A204.1 (cell line): ENCODE measurements around the gene SLC30A10.
"Not testable (repeated sequence)": the region's sequence is repeated elsewhere in the genome, so short reads cannot be mapped to it uniquely, and the experiment has no call there.

Experiments
- FAIRE-seq: peaks from 2 replicates; lab custom pipeline; 2012; peaks lifted over from hg19 to GRCh38; lab: Jason Lieb, UNC

SLC30A10 gene

DNA sequence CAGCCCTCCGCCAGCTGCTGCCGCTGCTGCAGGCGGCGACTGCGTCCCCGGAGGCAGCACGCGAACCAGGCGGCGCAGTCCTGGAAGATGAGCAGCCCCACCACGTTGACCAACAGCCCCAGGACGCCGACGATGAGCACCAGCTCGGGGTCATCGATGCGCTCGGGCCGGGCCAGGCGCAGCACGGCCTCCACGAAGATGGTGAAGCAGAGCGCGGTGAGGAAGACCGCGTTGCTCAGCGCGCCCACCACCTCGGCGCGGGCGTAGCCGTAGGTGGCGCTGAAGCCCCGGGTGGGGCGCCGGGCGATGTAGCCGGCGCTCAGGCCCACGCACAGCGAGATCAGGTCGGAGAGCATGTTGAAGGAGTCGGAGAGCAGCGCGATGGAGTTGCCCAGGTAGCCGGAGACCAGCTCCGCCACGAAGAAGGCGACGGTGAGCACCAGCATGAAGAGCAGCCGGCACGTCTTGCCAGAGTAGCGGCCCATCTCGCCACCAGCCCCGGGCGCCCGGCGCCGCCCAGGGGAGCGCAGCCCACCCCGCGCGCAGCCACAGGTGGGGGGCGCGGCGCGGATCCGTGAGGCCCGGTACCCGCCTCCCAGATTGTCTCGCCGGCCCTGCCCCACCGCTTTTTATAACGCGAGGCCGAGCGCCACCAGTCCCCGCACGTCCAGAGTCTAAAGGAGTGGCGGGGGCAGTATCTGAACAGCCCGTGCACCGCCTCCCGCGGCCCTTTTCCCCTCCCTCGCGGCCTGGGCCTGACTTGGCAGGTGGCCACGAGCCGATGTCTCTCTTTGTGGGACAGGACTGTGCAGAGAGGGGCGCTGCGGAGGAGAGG, at the start of gene SLC30A10:
Gene SLC30A10 (minus strand): TSS at position 602 of the 835 bp plus-strand sequence. CDS start 117 bp downstream, at position 485.
- no peak for FAIRE-seq

DNA sequence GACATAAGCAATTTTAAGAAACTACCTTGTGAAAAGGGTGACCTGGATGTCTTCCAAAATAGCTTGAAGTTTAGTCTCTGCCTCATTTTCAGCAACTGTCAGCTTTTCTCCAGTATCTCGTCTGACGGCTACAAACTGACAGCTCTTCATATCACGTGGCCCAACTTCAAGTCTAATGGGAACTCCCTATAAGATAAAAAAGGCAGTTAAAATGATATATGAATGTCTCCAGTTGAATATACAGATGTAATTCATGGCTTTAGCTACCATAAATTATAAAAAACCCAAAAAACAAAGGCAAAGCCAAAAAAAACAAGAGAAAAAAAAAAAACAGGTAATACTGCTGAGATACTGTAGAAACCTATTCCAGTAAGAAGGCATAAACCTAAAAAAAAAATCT, 44.9 kb upstream of the SLC30A10 start:
- no peak for FAIRE-seq

DNA sequence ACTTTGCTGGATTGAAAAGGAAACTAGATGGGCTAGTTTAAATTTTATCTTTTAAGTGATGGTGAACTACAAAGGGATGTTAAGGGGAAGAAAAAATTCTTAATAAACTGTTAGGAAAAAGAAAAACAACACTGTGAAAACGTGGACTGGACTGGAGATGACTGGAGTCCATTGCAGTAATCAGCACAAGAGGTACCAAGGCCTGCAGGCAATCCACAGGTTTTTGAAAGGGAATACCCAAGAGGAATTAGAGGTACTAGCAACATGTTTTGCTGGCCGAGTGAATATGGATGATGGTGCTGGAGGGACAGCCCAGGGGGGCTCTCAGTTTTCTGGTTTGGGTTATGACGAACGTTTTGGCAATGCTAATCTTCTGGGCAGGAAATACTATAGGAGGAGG, 39.0 kb upstream of the SLC30A10 start:
- no peak for FAIRE-seq

DNA sequence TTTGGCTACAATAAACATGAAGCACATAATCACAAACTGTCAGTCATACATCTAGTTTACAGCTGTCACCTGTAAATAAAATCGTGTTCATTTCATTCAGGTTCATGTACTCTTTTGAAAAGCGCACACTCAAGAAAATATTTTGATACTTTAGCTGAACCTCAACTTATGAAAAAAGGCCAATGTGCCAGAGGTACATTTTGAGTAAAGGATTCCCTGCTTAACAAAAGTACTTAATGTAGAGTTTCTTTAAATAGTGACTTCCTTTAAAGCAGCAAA, 37.7 kb upstream of the SLC30A10 start:
- no peak for FAIRE-seq

DNA sequence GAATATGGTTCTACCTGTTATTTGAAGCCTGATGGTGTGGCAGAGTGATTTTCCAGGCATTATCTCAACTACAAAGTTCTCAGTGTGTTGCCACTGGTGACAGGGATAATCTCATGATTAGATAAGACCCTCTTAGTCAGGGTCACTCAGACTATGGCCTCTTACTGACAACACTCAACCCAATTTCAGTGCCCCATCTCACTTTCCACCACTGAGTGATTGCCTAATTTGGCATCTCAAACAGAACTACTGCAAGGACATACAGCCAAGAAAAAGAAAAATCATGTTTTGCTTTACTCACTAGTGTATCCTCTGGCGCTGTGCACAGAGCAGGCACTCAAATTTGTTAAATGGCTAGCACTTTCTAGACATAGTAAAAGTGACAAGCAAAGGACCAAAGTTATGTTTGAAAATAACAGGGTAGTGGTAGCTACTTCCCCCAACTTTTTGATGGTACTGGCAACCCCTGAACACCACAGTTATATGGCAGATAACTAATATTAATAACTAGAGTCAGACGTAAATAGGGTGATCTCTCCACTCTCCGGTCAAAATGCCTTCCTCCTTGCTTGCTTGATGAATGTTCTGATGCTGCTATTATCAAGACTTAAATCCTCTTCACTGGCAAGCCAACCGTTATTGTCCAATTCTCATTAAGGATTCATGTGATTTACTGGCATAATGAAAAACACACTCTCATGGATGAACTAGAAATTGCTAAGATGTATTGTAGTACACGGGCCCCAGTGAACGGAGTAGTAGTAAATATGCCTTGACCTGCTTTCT, 37.1 kb upstream of the SLC30A10 start:
- no peak for FAIRE-seq

DNA sequence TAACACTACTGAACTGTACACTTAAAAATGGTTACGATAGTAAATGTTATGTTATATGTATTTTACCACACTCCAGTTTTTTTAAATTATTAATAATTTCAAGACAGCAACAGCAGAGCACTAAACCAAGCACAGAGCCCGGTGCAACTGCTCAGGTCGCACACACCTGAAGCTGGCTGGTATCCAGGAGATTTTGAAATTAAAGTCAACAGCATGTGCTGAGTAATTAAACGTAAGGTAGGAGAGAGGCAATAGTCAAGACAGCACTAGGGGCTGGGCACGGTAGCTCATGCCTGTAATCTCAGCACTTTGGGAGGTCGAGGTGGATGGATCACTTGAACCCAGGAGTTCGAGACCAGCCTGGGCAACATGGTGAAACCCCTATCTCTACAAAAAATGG, 35.1 kb upstream of the SLC30A10 start:
- FAIRE-seq: no peak

DNA sequence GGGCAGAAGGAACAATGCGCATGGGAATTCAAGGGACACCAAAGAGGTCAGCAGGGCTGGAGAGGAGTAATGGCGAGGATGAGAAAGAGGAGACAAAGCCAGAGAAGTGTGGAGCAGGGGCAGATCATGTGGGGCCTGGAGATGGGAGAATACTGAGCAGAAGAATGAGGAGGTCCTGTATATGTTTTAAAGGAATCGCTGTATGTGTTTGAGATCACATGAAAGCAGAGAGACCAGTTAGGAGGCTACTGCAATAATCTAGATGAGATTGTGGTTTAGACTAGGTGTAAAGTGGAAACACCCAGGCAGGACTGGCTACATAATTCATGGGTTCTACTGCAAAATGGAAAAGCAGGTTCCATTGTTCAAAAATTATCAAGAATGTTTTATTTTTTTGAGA, 33.3 kb upstream of the SLC30A10 start:
- no peak for FAIRE-seq

GRCh38 chr1:219959540-219960203, 31.3 kb upstream of the SLC30A10 start:
- no peak for FAIRE-seq

DNA sequence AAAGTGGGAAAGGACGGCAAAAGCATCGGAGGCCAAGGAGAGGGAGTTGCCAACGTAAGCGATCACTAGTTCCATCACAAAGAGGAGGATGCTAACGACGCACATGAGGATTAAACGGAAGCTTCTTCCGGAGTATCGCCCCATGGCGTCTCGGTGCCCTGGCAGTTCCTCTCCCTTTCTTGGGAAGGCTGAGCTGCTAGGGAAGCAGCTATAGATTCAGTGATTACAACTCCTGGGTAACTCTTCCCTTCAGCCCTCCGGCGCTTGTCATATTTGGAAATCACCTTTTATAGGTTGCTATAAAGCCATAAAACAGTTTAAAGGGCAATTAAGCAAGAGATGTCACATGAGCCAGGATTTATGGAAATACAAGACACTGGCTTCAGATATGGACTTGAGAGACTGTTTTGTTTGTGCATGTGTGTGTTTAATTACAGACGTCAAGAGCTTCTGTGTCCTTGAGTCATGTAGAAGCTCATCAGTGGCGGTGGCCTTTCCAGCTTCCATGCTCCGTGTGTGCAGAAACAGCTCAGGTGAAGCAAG, 30.6 kb upstream of the SLC30A10 start:
- FAIRE-seq: no peak

GRCh38 chr1:219954736-219955421, 26.5 kb upstream of the SLC30A10 start:
- FAIRE-seq: no peak

GRCh38 chr1:219954052-219954451, 25.7 kb upstream of the SLC30A10 start:
- FAIRE-seq: no peak

DNA sequence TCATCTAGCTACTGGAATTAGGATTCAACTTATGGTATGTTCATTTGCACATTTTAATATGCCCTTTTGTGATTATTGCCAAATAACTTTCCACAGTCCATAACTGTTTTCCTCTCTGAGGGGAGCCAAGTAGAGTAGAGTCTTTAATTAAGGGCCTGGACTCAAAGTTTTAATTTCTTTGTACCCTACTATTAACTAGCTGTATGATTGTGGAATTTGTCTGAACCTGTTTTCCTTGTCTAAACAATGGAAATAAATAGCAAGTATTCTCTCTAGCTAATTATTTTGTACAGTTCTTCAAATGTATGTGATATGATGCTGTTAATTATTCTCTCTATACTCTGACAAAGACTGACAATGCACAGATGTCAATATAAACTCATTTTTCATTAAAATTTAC, 24.0 kb upstream of the SLC30A10 start:
- no peak for FAIRE-seq

DNA sequence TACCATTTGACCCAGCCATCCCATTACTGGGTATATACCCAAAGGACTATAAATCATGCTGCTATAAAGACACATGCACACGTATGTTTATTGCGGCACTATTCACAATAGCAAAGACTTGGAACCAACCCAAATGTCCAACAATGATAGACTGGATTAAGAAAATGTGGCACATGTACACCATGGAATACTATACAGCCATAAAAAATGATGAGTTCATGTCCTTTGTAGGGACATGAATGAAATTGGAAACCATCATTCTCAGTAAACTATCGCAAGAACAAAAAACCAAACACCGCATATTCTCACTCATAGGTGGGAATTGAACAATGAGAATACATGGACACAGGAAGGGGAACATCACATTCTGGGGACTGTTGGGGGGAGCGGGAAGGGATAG, 20.9 kb upstream of the SLC30A10 start:
- FAIRE-seq: not testable (repeated sequence)

- FAIRE-seq: not testable (repeated sequence)
Observed at GRCh38 chr1:219948766-219949165, 20.4 kb upstream of the SLC30A10 start.

- no peak for FAIRE-seq
Observed at GRCh38 chr1:219945795-219946194, 17.4 kb upstream of the SLC30A10 start.

DNA sequence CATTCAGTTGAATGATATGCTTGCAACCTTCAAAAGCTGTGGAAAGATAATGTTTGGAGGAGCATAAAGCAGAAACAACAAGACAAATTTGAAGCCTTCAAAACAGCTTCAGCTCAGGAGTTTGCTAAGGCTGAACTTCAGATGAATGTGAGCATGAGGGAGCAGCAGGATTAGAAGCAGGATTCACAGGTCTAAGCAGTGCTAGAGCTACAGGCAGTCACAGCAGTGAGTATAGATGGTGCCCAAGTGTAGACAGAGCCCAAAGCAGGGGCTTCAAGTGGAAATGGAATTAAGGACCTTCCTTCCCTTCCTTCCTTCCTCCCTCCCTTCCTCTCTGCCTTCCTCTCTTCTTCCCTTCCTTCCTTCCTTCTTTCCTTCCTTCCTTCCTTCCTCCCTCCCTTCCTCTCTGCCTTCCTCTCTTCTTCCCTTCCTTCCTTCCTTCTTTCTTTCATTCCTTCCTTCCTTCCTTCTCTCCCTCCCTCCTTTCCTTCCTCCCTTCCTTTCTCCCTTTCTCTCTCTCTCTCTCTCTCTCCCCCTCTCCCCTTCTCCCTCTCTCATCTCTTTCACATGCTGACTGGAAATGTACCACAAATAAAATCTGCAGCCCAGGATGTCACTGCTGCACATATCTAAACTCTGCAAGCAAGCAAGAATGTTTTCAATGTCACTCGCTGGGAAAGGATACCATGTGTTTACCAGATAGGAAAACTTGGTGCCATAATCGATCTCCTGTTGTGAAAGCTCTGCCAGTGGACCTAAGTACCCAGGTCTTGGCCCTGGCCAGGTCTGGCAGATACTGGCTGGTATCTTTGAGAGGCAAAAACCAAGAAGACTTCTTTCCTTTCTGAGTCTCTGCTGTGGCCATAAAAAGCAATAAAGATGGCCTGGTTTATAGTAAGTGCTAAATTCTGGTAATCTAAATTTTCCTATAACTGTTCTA, 13.1 kb upstream of the SLC30A10 start:
- FAIRE-seq: no peak

DNA sequence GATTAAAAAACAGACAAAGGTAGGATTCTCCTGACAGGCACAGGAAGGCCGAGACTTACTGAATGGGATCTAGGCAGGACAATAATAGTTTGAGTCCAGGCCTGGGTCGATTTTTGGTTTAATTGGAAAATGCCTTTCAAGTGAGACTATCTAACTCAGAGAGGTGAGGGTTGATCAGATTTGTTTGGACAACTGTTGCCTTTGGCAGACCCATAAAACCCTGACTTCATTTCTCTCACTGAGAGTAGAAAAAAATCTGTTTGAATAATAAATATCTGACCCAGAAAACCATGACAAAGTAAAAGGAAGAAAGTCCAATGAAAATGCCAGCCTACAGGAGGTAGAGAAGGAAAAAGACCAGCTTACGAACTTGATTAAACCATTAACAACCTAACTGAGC, 12.3 kb upstream of the SLC30A10 start:
- FAIRE-seq: no peak

DNA sequence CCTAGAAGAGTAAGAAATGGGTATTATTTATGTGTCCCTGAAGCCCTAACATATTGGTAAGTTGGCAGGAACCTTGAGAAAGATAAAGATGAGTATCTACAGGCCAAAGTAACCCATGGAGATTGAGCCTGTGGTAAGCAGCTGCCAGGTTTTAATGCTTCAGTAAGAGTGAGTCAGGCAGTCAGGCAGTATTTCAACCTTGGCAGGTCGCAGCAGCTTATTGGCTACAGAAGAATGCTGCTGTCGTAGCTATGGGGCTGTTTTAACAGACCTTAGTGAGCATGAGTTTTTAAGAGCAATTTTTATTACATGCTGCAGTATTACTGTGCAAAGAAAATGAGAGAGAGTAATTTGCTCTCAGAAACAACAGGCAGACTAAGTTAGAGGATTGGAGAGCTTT, 10.3 kb upstream of the SLC30A10 start:
- FAIRE-seq: no peak

GRCh38 chr1:219933763-219934162, 5.4 kb upstream of the SLC30A10 start:
- not testable (repeated sequence) for FAIRE-seq

DNA sequence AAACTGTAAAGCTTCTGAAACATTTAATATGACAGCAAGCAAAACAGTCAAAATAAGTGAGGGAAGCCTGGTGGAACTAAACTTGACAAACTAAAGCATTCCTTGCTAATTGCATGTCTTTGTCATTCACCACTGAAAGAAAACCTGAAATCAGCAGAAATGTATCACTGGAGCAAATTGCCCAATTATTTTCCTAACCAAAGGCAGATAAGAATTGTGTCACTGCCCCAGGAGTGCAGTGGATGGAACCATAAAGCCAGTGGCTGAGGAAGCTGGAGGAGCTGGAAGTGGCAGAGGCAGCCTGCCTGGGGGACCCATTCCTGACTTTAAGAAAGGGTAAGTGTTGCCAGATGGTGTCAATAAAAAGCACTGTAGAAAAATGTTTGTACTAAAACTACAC, 2.7 kb upstream of the SLC30A10 start:
- no peak for FAIRE-seq

DNA sequence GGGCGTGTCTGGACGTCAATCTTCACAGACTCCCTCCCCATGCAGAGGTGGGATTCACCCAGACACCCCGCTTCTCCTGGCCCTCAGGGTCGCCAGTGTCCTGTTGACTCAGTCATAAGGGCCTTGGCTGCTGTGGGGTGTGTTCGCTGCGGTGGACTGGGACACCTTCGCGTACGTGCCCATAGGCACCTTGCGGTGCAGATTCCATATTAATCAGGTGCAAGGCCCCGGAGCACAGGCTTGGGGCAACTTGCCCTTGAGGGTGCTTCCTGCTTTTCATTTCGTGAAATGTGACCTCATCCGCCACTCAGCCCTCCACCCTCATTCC, 398 bp upstream of the SLC30A10 start:
- FAIRE-seq: no peak
